Upper lobe of left lung (tissue), 6 donors: ENCODE data around the gene CCDC90B. TPM values are rescaled to one million over a fixed set of nuclear protein-coding genes. Genes with fewer than 3 reads are reported as not detected.

Experiments
- ATAC-seq, 2 donors: fragments of 200-7000 bp; cut with Tn5 transposase; one replicate each; pipeline ENCODE4 v1.9.1; 2022; ENCODE audit warnings: mild to moderate bottlenecking in 2 of 2, moderate library complexity in 2 of 2; ENCODE audit not compliant: low FRiP score in 2 of 2
- DNase-seq, 2 donors: peaks; one replicate each; pipeline ENCODE4 v3.0.0-alpha.2; 2019 to 2020
- H3K27ac ChIP-seq, 4 donors: fragments of 200-600 bp; sonication (generic); one replicate each; pipeline ENCODE4 v1.5.1; 2016 to 2019
- H3K27me3 ChIP-seq, 4 donors: fragments of 200-600 bp; sonication (generic); one replicate each; pipeline ENCODE4 v1.5.1; 2017 to 2019
- H3K36me3 ChIP-seq, 4 donors: fragments of 200-600 bp; sonication (generic); one replicate each; pipeline ENCODE4 v1.5.1; 2016 to 2019
- H3K4me1 ChIP-seq, 4 donors: fragments of 200-600 bp; sonication (generic); one replicate each; pipeline ENCODE4 v1.5.1; 2018 to 2019
- H3K4me3 ChIP-seq, 4 donors: fragments of 200-600 bp; sonication (generic); one replicate each; pipeline ENCODE4 v1.5.1; 2017 to 2019; ENCODE audit warnings: mild to moderate bottlenecking in 2 of 4, moderate library complexity in 1 of 4
- H3K9me3 ChIP-seq, 4 donors: fragments of 200-600 bp; sonication (generic); one replicate each; pipeline ENCODE4 v1.5.1; 2018 to 2019
- EP300 ChIP-seq, 4 donors: sonication (generic); formaldehyde crosslinking; IDR thresholded peaks; one replicate each; pipeline ENCODE4 v1.5.1; 2017; ENCODE audit warnings: antibody characterized with exemption in 4 of 4, control low read depth in 2 of 4
- POLR2A ChIP-seq, 4 donors: fragments of 450-650 bp; IDR thresholded peaks; one replicate each; pipeline ENCODE4 v1.5.1; 2016 to 2017; ENCODE audit warnings: antibody characterized with exemption in 4 of 4, mild to moderate bottlenecking in 2 of 4
- POLR2AphosphoS5 ChIP-seq, 2 donors: sonication (generic); formaldehyde crosslinking; IDR thresholded peaks; one replicate each; pipeline ENCODE4 v1.5.1; 2017; ENCODE audit warnings: antibody characterized with exemption in 2 of 2
- WGBS, 2 donors: methylation state at CpG; one replicate each; pipeline ENCODE4 v1.1.5; 2017 to 2018; 5-methylcytosine and 5-hydroxymethylcytosine counted together
- total RNA-seq, 6 donors: library from RNA; depleted of rRNA in 4 of 6; stranded (reverse); fragments of >200 nt in 4 of 6; gene quantifications; one replicate each; pipeline versions ENCODE4 v1.1.0 to v1.2.1, GENCODE V29; 2016 to 2021
- TF ChIP-seq, protein P1 (sequence below), 6 experiments: fragments of 450-650 bp in 4 of 6; fragments of 200-600 bp in 2 of 6; sonication (generic) in 2 of 6; IDR thresholded peaks; one replicate each; pipeline ENCODE4 v1.5.1; 2016 to 2019; ENCODE audit warnings: antibody characterized with exemption in 6 of 6
- donor health status: DM: no; HTN: no; CAD: no; lungs with moderate emphysema.
- donor health status: DM: no; HTN: yes; CAD: no; lungs with severe emphysema.

Gene CCDC90B
- total RNA-seq, 6 donors from 2014 or later = 8.9 to 40.7 (median 20.9) TPM

DNA sequence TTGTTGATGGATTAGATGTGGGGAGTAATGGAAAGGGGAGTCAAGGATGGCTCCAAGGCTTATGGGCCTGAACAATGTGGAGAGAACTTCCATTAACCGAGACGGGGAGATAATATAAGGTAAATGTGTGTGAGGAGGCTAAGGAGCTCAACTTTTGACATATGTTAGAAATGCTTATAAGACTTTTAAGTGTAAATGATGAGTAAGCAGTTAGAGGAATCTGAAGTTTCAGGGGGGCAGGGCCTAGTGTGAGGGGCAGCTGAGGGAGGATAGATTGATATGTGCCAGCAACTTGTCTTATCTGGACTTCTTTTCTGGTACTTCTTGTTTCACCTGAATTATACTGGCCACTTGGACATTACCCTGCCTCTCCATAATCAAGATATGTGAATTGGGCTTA, 62.7 kb downstream of the CCDC90B start:
- DNase-seq (no peak), ATAC-seq (no peak)
- no peaks in the 10 kb centered on the region for H3K27me3 ChIP-seq
- H3K4me3 ChIP-seq = no peak overlapping the region
- H3K27ac ChIP-seq = no peak overlapping the region
- H3K4me1 ChIP-seq = no peaks in the 10 kb centered on the region
- no peak for TF ChIP-seq EP300 (IDR thresholded peaks at IDR 0.05)
- TF ChIP-seq, protein P1, sequence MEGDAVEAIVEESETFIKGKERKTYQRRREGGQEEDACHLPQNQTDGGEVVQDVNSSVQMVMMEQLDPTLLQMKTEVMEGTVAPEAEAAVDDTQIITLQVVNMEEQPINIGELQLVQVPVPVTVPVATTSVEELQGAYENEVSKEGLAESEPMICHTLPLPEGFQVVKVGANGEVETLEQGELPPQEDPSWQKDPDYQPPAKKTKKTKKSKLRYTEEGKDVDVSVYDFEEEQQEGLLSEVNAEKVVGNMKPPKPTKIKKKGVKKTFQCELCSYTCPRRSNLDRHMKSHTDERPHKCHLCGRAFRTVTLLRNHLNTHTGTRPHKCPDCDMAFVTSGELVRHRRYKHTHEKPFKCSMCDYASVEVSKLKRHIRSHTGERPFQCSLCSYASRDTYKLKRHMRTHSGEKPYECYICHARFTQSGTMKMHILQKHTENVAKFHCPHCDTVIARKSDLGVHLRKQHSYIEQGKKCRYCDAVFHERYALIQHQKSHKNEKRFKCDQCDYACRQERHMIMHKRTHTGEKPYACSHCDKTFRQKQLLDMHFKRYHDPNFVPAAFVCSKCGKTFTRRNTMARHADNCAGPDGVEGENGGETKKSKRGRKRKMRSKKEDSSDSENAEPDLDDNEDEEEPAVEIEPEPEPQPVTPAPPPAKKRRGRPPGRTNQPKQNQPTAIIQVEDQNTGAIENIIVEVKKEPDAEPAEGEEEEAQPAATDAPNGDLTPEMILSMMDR (IDR thresholded peaks at IDR 0.05) = no peak
- no peak for TF ChIP-seq POLR2A (IDR thresholded peaks at IDR 0.05)
- TF ChIP-seq POLR2AphosphoS5 (IDR thresholded peaks at IDR 0.05) = no peak
- H3K9me3 ChIP-seq = no peaks in the 10 kb centered on the region
- no peaks in the 10 kb centered on the region for H3K36me3 ChIP-seq
- WGBS, 2 donors = 92 to 98% methylated on average over 2 of the region's 2 CpGs

DNA sequence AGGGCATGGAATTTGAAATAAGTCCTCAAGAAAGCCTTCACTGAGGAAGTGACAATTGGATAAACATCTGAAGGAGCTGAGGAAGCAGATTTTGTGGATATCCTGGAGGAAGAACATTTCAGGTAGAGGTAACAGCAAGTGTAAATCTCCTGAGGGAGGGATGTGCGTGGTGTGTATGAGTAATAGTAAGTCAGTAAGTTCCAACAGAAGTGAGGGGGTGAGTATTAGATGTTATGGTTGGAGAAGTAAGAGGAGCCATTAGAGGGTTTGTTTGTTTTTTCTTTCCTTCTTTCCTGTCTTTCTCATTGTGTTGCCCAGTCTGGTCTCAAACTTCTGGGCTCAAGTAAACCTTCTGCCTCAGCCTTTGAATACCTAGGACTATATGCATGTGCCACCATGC, 63.7 kb downstream of the CCDC90B start:
- 87 to 97% methylated on average over 1 of the region's 1 CpG for WGBS, 2 donors
- no peak overlapping the region for H3K4me3 ChIP-seq
- ATAC-seq (no peak), DNase-seq (no peak)
- no peak overlapping the region for H3K27ac ChIP-seq
- no peaks in the 10 kb centered on the region for H3K27me3 ChIP-seq
- H3K4me1 ChIP-seq = no peaks in the 10 kb centered on the region
- H3K9me3 ChIP-seq = no peaks in the 10 kb centered on the region
- no peak for TF ChIP-seq POLR2AphosphoS5 (IDR thresholded peaks at IDR 0.05)
- TF ChIP-seq POLR2A (IDR thresholded peaks at IDR 0.05) = no peak
- no peak for TF ChIP-seq EP300 (IDR thresholded peaks at IDR 0.05)
- TF ChIP-seq, protein P1 (IDR thresholded peaks at IDR 0.05) = no peak
- H3K36me3 ChIP-seq = no peaks in the 10 kb centered on the region

DNA sequence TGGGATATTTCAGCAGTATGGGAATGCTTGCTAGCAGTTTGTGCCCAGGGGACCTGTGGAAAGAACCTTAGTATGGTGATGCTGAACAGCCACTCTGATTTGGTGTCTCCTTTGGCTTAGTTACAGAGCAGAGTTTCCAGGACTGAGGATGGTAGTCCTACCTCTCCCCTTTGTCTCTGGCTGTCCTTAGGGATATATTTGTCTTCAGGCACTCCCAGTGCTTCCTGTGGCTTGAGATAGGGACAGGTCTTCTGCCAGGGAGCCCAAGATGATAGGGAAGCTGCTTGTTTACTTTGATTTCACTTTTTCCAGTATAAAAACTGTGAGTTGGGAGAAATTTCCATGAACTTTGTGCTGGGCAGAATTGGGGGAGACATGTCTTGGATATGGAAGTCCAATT, 64.5 kb downstream of the CCDC90B start:
- no peaks in the 10 kb centered on the region for H3K27me3 ChIP-seq
- no peaks in the 10 kb centered on the region for H3K4me1 ChIP-seq
- no peak overlapping the region for H3K4me3 ChIP-seq
- H3K9me3 ChIP-seq = no peaks in the 10 kb centered on the region
- ATAC-seq = no peak
- no peak for TF ChIP-seq EP300 (IDR thresholded peaks at IDR 0.05)
- no peak for TF ChIP-seq POLR2A (IDR thresholded peaks at IDR 0.05)
- TF ChIP-seq, protein P1 (IDR thresholded peaks at IDR 0.05) = no peak
- no peak for TF ChIP-seq POLR2AphosphoS5 (IDR thresholded peaks at IDR 0.05)
- H3K27ac ChIP-seq = no peak overlapping the region
- no peaks in the 10 kb centered on the region for H3K36me3 ChIP-seq
- no peak for DNase-seq

DNA sequence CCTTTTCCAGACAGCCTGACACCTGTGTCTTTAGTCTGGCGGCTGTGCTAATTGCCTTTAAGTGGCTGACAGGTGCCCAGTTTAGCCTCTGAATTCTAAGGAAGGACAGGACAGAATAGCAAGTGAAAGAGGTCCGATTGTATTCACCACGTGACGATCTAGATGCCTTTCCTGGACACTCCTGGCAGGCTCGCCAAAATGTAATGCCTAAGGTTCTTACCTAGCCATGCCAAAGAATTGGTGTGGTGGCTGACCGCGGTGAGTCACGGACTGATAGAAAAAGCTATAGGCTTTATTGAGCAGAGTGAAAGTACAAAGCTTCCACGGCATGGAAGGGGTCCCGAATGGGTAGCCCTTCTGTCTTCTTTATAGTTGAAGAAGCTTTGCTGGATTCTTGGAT, 65.9 kb downstream of the CCDC90B start:
- DNase-seq (no peak), ATAC-seq (no peak)
- TF ChIP-seq POLR2AphosphoS5 (IDR thresholded peaks at IDR 0.05) (no peak), POLR2A (IDR thresholded peaks at IDR 0.05) (no peak), EP300 (IDR thresholded peaks at IDR 0.05) (no peak)
- TF ChIP-seq, protein P1 (IDR thresholded peaks at IDR 0.05) = no peak
- Histone ChIP-seq H3K4me3 (no peak overlapping the region), H3K27ac (no peak overlapping the region), H3K9me3 (no peaks in the 10 kb centered on the region), H3K27me3 (no peaks in the 10 kb centered on the region), H3K4me1 (no peaks in the 10 kb centered on the region), H3K36me3 (no peaks in the 10 kb centered on the region)
- 86 to 87% methylated on average over 10 of the region's 10 CpGs for whole genome bisulfite sequencing, 2 donors

DNA sequence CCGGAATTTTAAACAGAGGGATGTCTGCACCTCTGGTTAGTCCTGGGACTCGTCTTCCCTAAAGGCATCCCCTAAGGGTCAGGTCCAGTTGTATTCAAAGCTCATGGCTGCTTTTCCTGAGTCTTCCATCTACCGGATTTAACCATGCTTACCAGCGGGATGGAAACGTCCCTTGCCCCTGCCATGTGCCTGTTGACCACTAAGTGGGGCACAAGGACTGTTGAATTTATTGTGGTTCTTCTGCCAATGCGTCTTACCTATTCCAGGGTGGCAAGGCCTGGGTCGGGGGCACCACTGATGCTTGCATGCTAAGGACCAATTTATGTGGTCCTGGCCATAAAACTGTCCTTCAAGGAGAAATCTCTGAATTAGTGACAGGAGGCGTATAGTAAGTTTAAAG, 67.1 kb downstream of the CCDC90B start:
- no peak overlapping the region for H3K4me3 ChIP-seq
- ATAC-seq (no peak), DNase-seq (no peak)
- no peaks in the 10 kb centered on the region for H3K27me3 ChIP-seq
- no peak overlapping the region for H3K27ac ChIP-seq
- H3K4me1 ChIP-seq = no peaks in the 10 kb centered on the region
- TF ChIP-seq POLR2A (IDR thresholded peaks at IDR 0.05) (no peak), POLR2AphosphoS5 (IDR thresholded peaks at IDR 0.05) (no peak), EP300 (IDR thresholded peaks at IDR 0.05) (no peak)
- TF ChIP-seq, protein P1 (IDR thresholded peaks at IDR 0.05) = no peak
- H3K9me3 ChIP-seq = no peaks in the 10 kb centered on the region
- WGBS, 2 donors = 86% methylated on average over 7 to 8 of the region's 8 CpGs
- H3K36me3 ChIP-seq = peaks cover 0 to 3% (median 0%) of the 10 kb centered on the region in 4 donors
